MM.1S (cell line): ENCODE results near the gene RSF1.

Source experiments
- DNase-seq: peaks from one replicate; pipeline ENCODE4 v3.0.0-alpha.2; 2015
- H2AFZ ChIP-seq: fragments of 300-600 bp; sonication (generic); 2 replicates; pipeline ENCODE4 v1.6.0; 2016; ENCODE audit warnings: antibody characterized with exemption, low read length
- H3F3A ChIP-seq: fragments of 300-600 bp; sonication (generic); 2 replicates; pipeline ENCODE4 v1.6.1; 2016; ENCODE audit warnings: mild to moderate bottlenecking, antibody characterized with exemption, low read length, moderate library complexity, mixed read lengths; ENCODE audit not compliant: insufficient read depth
- H3K27ac ChIP-seq: fragments of 300-600 bp; sonication (generic); 2 replicates; pipeline ENCODE4 v1.5.1; 2016; ENCODE audit warnings: mild to moderate bottlenecking, low read length
- H3K27me3 ChIP-seq: fragments of 300-600 bp; sonication (generic); replicated peaks from 2 replicates; pipeline ENCODE4 v1.6.0; 2016; ENCODE audit warnings: low read length; ENCODE audit not compliant: insufficient read depth
- H3K36me3 ChIP-seq: fragments of 300-600 bp; sonication (generic); replicated peaks from 2 replicates; pipeline ENCODE4 v1.6.1; 2016; ENCODE audit warnings: mild to moderate bottlenecking, low read length, mixed read lengths; ENCODE audit not compliant: insufficient read depth
- H3K4me1 ChIP-seq: fragments of 300-600 bp; sonication (generic); 2 replicates; pipeline ENCODE4 v1.6.1; 2016; ENCODE audit warnings: low read length, mixed read lengths
- H3K4me2 ChIP-seq: fragments of 300-600 bp; sonication (generic); 2 replicates; pipeline ENCODE4 v1.6.0; 2016; ENCODE audit warnings: low read depth, low read length
- H3K4me3 ChIP-seq: fragments of 300-600 bp; sonication (generic); 2 replicates; pipeline ENCODE4 v1.5.1; 2016; ENCODE audit warnings: low read length, mixed read lengths
- H3K79me2 ChIP-seq: fragments of 300-600 bp; sonication (generic); 2 replicates; pipeline ENCODE4 v1.6.1; 2016; ENCODE audit warnings: mixed run types, low read length, mixed read lengths
- H3K9ac ChIP-seq: fragments of 300-600 bp; sonication (generic); 2 replicates; pipeline ENCODE4 v1.6.1; 2016; ENCODE audit warnings: low read length, mixed read lengths
- H3K9me2 ChIP-seq: fragments of 300-600 bp; sonication (generic); replicated peaks from 2 replicates; pipeline ENCODE4 v1.6.1; 2016; ENCODE audit warnings: mild to moderate bottlenecking, low read length, mixed read lengths; ENCODE audit not compliant: insufficient read depth
- H3K9me3 ChIP-seq: fragments of 300-600 bp; sonication (generic); replicated peaks from 2 replicates; pipeline ENCODE4 v1.6.1; 2016; ENCODE audit warnings: mild to moderate bottlenecking, low read length, mixed read lengths; ENCODE audit not compliant: insufficient read depth
- H4K20me1 ChIP-seq: fragments of 300-600 bp; sonication (generic); 2 replicates; pipeline ENCODE4 v1.6.1; 2016; ENCODE audit warnings: mild to moderate bottlenecking, low read length, moderate library complexity, mixed read lengths; ENCODE audit not compliant: insufficient read depth
- EZH2 ChIP-seq: fragments of 300-600 bp; sonication (generic); optimal IDR thresholded peaks from 2 replicates; pipeline ENCODE3; 2017; ENCODE audit warnings: low read depth, mild to moderate bottlenecking, antibody characterized with exemption, low read length, mixed read lengths
- EZH2phosphoT487 ChIP-seq: fragments of 300-600 bp; sonication (generic); IDR thresholded peaks from 2 replicates; pipeline ENCODE4 v1.6.1; 2018; ENCODE audit warnings: antibody characterized with exemption, low read length
- TF ChIP-seq, protein P1 (sequence below): fragments of 300-600 bp; sonication (generic); IDR thresholded peaks from 2 replicates; pipeline ENCODE4 v1.5.1; 2016; ENCODE audit warnings: antibody characterized with exemption, low read length, mixed read lengths

The RSF1 gene

DNA sequence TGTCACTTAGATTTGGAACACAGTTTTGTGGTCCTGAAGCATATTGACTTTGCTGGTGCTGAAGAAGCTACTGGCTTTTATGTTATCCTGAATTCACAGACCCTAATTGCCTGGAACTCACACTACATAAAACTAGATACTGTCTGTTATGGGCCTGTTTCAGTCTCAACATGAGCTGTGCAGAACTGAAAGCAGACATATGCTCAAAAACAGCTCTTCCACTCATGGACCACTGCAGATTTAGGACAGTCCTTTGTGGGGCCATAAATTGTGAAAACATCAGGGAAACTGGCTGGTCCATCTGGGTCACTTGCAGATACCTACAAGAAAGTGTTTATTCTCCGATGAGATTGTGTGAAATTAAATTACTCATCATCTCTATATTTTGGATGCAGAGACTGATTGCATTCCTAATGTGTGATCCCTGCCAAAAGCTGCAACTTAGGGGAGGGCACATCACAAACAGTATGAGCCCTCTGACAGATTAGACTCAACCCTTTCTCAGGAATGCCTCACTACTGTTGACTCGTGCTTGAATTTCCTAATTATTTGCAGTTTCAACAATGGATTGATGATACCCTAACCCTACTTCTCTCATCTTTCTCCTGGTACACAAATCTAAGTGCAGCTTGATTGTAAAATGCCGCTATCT is 172.7 kb downstream of the RSF1 start:
- no peak overlapping the region; the same call in 1 of the 2 replicates for H2AFZ ChIP-seq
- no peak overlapping the region for H3K4me3 ChIP-seq
- H3K79me2 ChIP-seq, result no peaks in the 10 kb centered on the region
- H3F3A ChIP-seq, result no peaks in the 10 kb centered on the region
- H3K4me2 ChIP-seq, result no peak overlapping the region
- H3K9ac ChIP-seq, result no peak overlapping the region
- no peaks in the 10 kb centered on the region for H3K27me3 ChIP-seq
- DNase-seq, result no peak
- H3K4me1 ChIP-seq, result no peaks in the 10 kb centered on the region
- TF ChIP-seq EZH2 (no peak), EZH2phosphoT487 (no peak)
- TF ChIP-seq, protein P1, sequence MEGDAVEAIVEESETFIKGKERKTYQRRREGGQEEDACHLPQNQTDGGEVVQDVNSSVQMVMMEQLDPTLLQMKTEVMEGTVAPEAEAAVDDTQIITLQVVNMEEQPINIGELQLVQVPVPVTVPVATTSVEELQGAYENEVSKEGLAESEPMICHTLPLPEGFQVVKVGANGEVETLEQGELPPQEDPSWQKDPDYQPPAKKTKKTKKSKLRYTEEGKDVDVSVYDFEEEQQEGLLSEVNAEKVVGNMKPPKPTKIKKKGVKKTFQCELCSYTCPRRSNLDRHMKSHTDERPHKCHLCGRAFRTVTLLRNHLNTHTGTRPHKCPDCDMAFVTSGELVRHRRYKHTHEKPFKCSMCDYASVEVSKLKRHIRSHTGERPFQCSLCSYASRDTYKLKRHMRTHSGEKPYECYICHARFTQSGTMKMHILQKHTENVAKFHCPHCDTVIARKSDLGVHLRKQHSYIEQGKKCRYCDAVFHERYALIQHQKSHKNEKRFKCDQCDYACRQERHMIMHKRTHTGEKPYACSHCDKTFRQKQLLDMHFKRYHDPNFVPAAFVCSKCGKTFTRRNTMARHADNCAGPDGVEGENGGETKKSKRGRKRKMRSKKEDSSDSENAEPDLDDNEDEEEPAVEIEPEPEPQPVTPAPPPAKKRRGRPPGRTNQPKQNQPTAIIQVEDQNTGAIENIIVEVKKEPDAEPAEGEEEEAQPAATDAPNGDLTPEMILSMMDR, result no peak
- H3K9me2 ChIP-seq, result no peaks in the 10 kb centered on the region
- no peaks in the 10 kb centered on the region for H3K36me3 ChIP-seq
- no peaks in the 10 kb centered on the region for H4K20me1 ChIP-seq
- no peak overlapping the region for H3K27ac ChIP-seq
- H3K9me3 ChIP-seq, result no peaks in the 10 kb centered on the region

DNA sequence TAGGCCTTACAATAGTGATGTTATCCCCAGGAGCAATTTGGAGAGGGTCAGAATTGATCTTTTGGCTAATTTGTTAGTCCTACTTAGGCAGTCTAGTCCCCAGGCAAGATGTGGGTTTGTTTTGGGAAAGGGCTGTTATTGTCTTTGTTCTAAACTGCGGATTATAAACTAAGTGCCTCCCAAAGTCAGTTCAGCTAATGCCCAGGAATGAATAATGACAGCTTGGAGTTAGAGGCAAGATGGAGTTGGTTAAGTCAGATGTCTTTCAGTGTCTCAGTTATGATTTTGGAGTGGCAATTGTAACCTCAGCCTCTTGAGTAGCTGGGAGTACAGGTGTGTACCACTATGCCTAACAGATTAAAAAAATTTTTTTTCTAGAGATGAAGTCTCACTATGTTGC is 175.6 kb downstream of the RSF1 start:
- Histone ChIP-seq H3K27ac (no peak overlapping the region), H3K4me1 (no peaks in the 10 kb centered on the region), H3K4me2 (no peak overlapping the region), H3K9ac (no peak overlapping the region), H3K9me2 (no peaks in the 10 kb centered on the region), H4K20me1 (no peaks in the 10 kb centered on the region), H3K36me3 (no peaks in the 10 kb centered on the region), H3K9me3 (no peaks in the 10 kb centered on the region), H2AFZ (no peak overlapping the region), H3K79me2 (no peaks in the 10 kb centered on the region), H3K27me3 (no peaks in the 10 kb centered on the region), H3F3A (no peaks in the 10 kb centered on the region), H3K4me3 (no peak overlapping the region)
- no peak for DNase-seq
- no peak for TF ChIP-seq EZH2phosphoT487
- TF ChIP-seq EZH2, result no peak
- TF ChIP-seq, protein P1, result no peak

DNA sequence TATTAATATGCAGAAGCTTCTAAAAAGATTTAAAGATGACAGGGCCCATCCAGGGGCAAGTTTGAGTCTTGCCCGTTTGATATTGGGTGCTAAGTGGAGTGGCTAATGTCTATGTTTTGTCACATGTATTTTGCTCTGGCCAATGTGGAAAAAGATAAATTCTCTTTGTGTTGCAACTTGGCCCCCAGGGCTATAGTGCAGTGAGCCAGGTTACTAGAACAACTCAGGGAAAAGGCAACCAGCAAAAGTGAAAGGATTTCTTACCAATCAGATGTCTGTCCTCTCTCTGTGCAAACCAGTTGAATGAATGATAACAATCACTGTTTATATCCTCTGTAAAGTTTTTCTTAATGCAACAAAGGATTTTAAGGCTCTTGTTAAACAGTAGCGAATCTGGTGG is 178.3 kb downstream of the RSF1 start:
- TF ChIP-seq, protein P1, result no peak
- no peak for TF ChIP-seq EZH2
- TF ChIP-seq EZH2phosphoT487, result no peak
- Histone ChIP-seq H3K79me2 (peaks cover 5% of the 10 kb centered on the region), H3F3A (no peaks in the 10 kb centered on the region), H3K4me2 (no peak overlapping the region), H3K9me2 (no peaks in the 10 kb centered on the region), H3K9ac (no peak overlapping the region), H3K4me1 (peaks cover 4% of the 10 kb centered on the region), H3K27me3 (no peaks in the 10 kb centered on the region), H2AFZ (no peak overlapping the region), H3K4me3 (no peak overlapping the region), H3K9me3 (no peaks in the 10 kb centered on the region), H4K20me1 (no peaks in the 10 kb centered on the region), H3K27ac (no peak overlapping the region), H3K36me3 (no peaks in the 10 kb centered on the region)
- DNase-seq, result no peak
